SU-DHL-6 (cell line): ENCODE results near the gene CCND1.

Experiments used
- H2AFZ ChIP-seq: fragments of 200-600 bp; sonication (generic); 2 replicates; pipeline ENCODE4 v1.6.1; 2014; ENCODE audit warnings: low read depth, mild to moderate bottlenecking, moderate library complexity, mixed read lengths, antibody characterized with exemption, low read length; ENCODE audit not compliant: severe bottlenecking
- H3F3A ChIP-seq: fragments of 200-600 bp; shearing (Covaris generic); 2 replicates; pipeline ENCODE4 v1.6.0; 2016; ENCODE audit warnings: antibody characterized with exemption, mild to moderate bottlenecking; ENCODE audit not compliant: insufficient read depth
- H3K27ac ChIP-seq: fragments of 200-600 bp; sonication (generic); 2 replicates; pipeline ENCODE4 v1.5.1; 2016; ENCODE audit warnings: low read depth, mild to moderate bottlenecking, low read length, moderate library complexity, mixed read lengths
- H3K27me3 ChIP-seq: fragments of 200-600 bp; sonication (generic), shearing (Covaris generic); 2 replicates; pipeline ENCODE4 v1.6.0; 2014; ENCODE audit warnings: mild to moderate bottlenecking, low read length
- H3K36me3 ChIP-seq: fragments of 200-600 bp; sonication (generic); 2 replicates; pipeline ENCODE4 v1.6.1; 2014; ENCODE audit warnings: mild to moderate bottlenecking, low read length, mixed read lengths
- H3K4me2 ChIP-seq: fragments of 300-600, 200-600 bp; shearing (Covaris generic), sonication (generic); 2 replicates; pipeline ENCODE4 v1.6.0; 2014; ENCODE audit warnings: low read length, low read depth, mild to moderate bottlenecking; ENCODE audit not compliant: poor library complexity, severe bottlenecking
- H3K4me3 ChIP-seq: fragments of 200-600 bp; sonication (generic); 2 replicates; pipeline ENCODE4 v1.5.1; 2014; ENCODE audit warnings: antibody characterized with exemption, low read length, mild to moderate bottlenecking, mixed read lengths; ENCODE audit not compliant: insufficient read depth, poor library complexity, severe bottlenecking
- H3K79me2 ChIP-seq: fragments of 200-600 bp; sonication (generic); 2 replicates; pipeline ENCODE4 v1.6.1; 2014; ENCODE audit warnings: mild to moderate bottlenecking, low read length, moderate library complexity; ENCODE audit not compliant: insufficient read depth
- H3K9ac ChIP-seq: fragments of 200-600 bp; sonication (generic); 2 replicates; pipeline ENCODE4 v1.7.0; 2014; ENCODE audit warnings: mild to moderate bottlenecking, low read length
- H3K9me2 ChIP-seq: fragments of 200-600 bp; sonication (generic); replicated peaks from 2 replicates; pipeline ENCODE4 v1.6.1; 2014; ENCODE audit warnings: low read length; ENCODE audit not compliant: insufficient read depth
- H3K9me3 ChIP-seq: fragments of 200-600 bp; sonication (generic); 2 replicates; pipeline ENCODE4 v1.6.1; 2014; ENCODE audit warnings: low read length, mixed read lengths; ENCODE audit not compliant: insufficient read depth
- H4K20me1 ChIP-seq: fragments of 200-600 bp; sonication (generic); 2 replicates; pipeline ENCODE4 v1.6.1; 2014; ENCODE audit warnings: low read depth, mild to moderate bottlenecking, antibody characterized with exemption, low read length, moderate library complexity, mixed read lengths
- EZH2phosphoT487 ChIP-seq: fragments of 200-600 bp; sonication (generic), shearing (Covaris generic); conservative IDR thresholded peaks from 2 replicates; pipeline ENCODE4 v1.6.1; 2018; ENCODE audit warnings: mild to moderate bottlenecking, antibody characterized with exemption, low read length, moderate library complexity, mixed read lengths
- TF ChIP-seq, protein P1 (sequence below): fragments of 200-600 bp; sonication (generic); IDR thresholded peaks from one replicate; pipeline ENCODE4 v1.5.1; 2017; ENCODE audit warnings: antibody characterized with exemption, mild to moderate bottlenecking, low read length, moderate library complexity; ENCODE audit not compliant: insufficient read depth, poor library complexity, severe bottlenecking

The CCND1 gene

DNA sequence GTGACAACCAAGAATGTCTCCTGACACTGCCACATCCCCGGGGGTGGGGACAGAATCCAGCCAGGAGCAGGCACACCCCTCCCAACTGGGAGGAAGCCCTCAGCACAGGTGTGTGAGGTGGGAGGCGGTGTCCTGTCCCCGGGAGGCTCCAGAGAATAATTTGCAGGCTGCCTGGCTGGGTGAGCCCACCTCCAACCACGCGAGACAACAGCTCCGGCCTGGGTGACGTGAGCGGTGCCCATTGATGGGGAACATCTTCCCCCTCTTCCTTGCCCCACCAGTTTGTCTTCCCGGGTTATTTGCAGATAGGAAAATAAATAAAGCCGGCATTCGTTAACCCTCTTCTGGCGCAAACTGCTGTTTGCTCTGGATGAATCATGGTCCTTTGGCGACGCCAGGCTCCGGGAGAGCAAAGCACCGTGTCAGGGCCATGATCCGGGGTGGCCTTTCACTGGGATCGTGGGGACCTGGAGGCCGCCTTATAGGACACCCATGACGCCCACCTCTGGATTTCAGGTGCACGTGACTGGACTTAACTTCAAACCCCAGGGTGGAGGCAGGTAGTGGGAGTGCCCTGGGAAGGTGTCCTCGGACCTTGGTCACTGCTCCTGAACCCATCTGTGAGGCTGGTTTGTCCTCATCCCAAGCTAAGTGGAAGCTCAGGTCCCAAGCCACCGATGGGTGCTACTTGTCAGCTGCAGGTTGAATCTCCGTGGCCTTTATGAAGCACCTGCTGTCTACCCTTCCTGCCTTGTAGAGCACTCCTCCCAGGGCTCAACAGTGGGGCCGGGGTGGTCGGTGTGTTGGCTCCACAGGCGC is 13.9 kb downstream of the CCND1 start:
- Histone ChIP-seq H4K20me1 (no peaks in the 10 kb centered on the region), H3K9me3 (no peaks in the 10 kb centered on the region), H3K27ac (no peak overlapping the region), H3K36me3 (no peaks in the 10 kb centered on the region), H3K4me2 (no peak overlapping the region), H3K4me3 (no peak overlapping the region), H3F3A (no peaks in the 10 kb centered on the region), H2AFZ (no peak overlapping the region), H3K27me3 (no peaks in the 10 kb centered on the region), H3K79me2 (no peaks in the 10 kb centered on the region), H3K9ac (no peak overlapping the region), H3K9me2 (no peaks in the 10 kb centered on the region)
- no peak for TF ChIP-seq EZH2phosphoT487
- TF ChIP-seq, protein P1, sequence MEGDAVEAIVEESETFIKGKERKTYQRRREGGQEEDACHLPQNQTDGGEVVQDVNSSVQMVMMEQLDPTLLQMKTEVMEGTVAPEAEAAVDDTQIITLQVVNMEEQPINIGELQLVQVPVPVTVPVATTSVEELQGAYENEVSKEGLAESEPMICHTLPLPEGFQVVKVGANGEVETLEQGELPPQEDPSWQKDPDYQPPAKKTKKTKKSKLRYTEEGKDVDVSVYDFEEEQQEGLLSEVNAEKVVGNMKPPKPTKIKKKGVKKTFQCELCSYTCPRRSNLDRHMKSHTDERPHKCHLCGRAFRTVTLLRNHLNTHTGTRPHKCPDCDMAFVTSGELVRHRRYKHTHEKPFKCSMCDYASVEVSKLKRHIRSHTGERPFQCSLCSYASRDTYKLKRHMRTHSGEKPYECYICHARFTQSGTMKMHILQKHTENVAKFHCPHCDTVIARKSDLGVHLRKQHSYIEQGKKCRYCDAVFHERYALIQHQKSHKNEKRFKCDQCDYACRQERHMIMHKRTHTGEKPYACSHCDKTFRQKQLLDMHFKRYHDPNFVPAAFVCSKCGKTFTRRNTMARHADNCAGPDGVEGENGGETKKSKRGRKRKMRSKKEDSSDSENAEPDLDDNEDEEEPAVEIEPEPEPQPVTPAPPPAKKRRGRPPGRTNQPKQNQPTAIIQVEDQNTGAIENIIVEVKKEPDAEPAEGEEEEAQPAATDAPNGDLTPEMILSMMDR = no peak

DNA sequence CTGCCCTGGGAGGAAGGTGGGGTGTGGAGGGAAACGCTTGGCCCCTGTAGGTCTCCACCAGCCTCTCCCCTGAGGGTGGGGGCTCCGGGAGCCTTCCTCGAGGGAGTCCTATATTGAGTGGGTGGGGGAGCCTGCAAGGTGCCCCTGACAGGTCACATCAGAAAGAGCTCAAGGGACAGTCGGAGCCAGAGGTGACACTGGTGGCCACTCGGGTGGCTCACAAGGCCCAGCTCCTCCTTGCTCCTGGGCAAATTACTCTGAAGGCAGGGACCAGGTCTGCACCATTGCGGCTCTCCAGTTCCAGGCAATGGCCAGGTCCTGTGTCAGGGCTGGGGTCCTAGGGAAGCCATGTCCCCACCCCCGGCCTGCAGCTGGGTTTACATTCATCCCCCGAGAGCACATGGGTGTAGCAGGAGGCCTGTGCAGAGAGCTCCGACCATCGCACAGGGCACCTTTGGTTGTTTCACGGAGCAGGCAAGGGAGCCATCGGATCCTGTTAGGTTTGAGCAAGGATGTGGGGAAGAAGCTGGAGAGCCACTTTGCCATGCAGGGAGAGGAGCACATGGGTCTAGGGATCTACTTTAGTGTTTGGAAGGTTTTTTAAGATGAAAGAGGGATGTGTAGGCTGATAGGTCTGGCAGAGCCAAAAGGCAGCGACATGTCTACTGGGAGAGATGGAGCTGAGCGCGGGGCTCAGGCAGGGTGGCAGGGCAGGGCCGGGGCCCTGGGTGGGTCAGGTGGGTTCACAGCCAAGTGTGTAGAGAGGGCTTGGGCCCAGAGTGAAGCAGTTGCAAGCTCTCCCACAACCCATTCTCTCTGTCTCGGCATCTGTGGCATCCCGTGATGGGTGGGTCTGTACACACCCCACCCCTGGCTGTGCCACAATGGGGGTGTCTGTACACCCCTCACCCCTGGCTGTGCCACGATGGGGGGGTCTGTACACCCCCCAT is 14.8 kb downstream of the CCND1 start:
- Histone ChIP-seq H3K79me2 (no peaks in the 10 kb centered on the region), H3K9me2 (no peaks in the 10 kb centered on the region), H3K9ac (no peak overlapping the region), H3K4me2 (no peak overlapping the region), H3K27me3 (no peaks in the 10 kb centered on the region), H2AFZ (no peak overlapping the region), H3F3A (no peaks in the 10 kb centered on the region), H3K36me3 (no peaks in the 10 kb centered on the region), H3K4me3 (no peak overlapping the region), H3K27ac (no peak overlapping the region), H3K9me3 (no peaks in the 10 kb centered on the region), H4K20me1 (no peaks in the 10 kb centered on the region)
- no peak for TF ChIP-seq EZH2phosphoT487

DNA sequence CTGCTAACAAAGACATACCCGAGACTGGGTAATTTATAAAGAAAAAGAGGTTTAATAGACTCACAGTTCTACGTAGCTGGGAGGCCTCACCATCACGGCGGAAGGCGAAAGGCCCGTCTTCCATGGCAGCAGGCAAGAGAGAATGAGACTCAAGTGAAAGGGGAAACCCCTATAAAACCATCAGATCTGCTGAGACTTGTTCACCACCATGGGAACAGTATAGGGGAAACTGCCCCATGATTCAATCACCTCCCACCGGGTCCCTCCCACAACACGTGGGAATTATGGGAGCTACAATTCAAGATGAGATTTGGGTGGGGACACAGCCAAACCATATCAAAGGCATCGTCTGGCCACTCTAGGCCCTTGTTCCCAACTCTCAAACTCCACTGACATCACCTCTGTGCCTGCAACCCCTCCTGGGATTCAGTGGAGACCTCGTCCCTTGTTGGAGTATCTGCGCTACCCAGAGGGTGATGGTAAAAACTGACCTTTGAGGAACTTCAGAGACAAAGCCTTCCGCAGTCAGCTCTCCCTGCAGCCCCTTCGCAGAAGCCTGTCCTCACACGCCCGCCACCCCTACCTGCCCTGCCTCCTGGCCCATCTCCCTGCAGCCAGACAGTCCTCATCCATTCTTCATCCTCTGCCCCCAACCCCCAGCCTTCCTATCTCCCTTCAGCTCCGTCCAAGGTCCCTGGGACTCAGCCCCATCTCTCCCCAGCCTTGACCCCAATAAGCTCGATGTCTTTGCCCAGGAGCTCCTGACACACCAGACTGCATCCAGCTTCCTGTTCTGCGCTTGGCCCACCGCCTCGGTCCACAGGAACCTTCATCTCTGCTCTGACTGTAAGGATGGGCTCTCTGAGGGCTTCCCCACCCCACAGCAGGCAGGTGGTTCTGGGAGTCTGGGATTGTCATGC is 15.8 kb downstream of the CCND1 start:
- no peak for TF ChIP-seq EZH2phosphoT487
- TF ChIP-seq, protein P1 = no peak
- Histone ChIP-seq H3K4me3 (no peak overlapping the region), H3K9me2 (no peaks in the 10 kb centered on the region), H3K79me2 (no peaks in the 10 kb centered on the region), H3K27me3 (no peaks in the 10 kb centered on the region), H4K20me1 (no peaks in the 10 kb centered on the region), H3K27ac (no peak overlapping the region), H3K4me2 (no peak overlapping the region), H2AFZ (no peak overlapping the region), H3F3A (no peaks in the 10 kb centered on the region), H3K9ac (no peak overlapping the region), H3K9me3 (no peaks in the 10 kb centered on the region), H3K36me3 (no peaks in the 10 kb centered on the region)
